GM12878 (cell line): Measurements from ENCODE around the gene BTBD9. TPM values are rescaled to one million over a fixed set of nuclear protein-coding genes. Genes with fewer than 3 reads are reported as not detected.

Experiments
- ATAC-seq: fragments of 200-7000 bp; cut with Tn5 transposase; 3 replicates; pipeline ENCODE4 v1.9.1; 2020; ENCODE audit warnings: mild to moderate bottlenecking, moderate library complexity
- BruUV-seq: library from RNA; stranded (reverse); fragments of 400-500 nt; replicated peaks from 2 replicates; lab custom pipeline; 2021; lab: Mats Ljungman, UMichigan
- CTCF ChIA-PET: fragments of 300-600 bp; sonication (Branson Sonifier 250); formaldehyde crosslinking; extraction: SDS; loops from one replicate; lab custom pipeline; 2021; ENCODE audit warnings: inconsistent platforms; lab: Yijun Ruan, JAX
- POLR2A ChIA-PET: fragments of 350-600 bp; formaldehyde crosslinking; extraction: SDS; loops from one replicate; lab custom pipeline; 2021; ENCODE audit warnings: inconsistent platforms; lab: Charles Lee
- RAD21 ChIA-PET: fragments of 300-600 bp; sonication (Branson Sonifier 250); formaldehyde crosslinking; loops from one replicate; lab custom pipeline; 2023; ENCODE audit warnings: antibody characterized with exemption; ENCODE audit not compliant: unreplicated experiment; lab: Charles Lee
- SMC1A ChIA-PET: fragments of 300-600 bp; sonication (Branson Sonifier 250); formaldehyde crosslinking; loops from one replicate; lab custom pipeline; 2023; ENCODE audit not compliant: unreplicated experiment, uncharacterized antibody; lab: Charles Lee
- DNase-seq: peaks from one replicate; pipeline ENCODE4 v3.0.0-alpha.2; 2011; ENCODE audit warnings: low read depth, low spot score
- FAIRE-seq: peaks from 3 replicates; lab custom pipeline; 2011; peaks lifted over from hg19 to GRCh38; lab: Jason Lieb, UNC
- H2AFZ ChIP-seq: 2 replicates; pipeline ENCODE4 v1.6.0; 2011; ENCODE audit warnings: low read depth, low read length, control low read depth; ENCODE audit not compliant: control insufficient read depth
- H3K27ac ChIP-seq: 2 replicates; pipeline ENCODE4 v1.5.1; 2011; ENCODE audit warnings: control low read depth; ENCODE audit not compliant: control insufficient read depth, insufficient read depth
- H3K27me3 ChIP-seq, 2 experiments: replicated peaks in 1 of 2; 2 replicates each; pipeline versions ENCODE4 v1.6.0 to v1.6.1; 2011; ENCODE audit warnings: low read length in 1 of 2; ENCODE audit not compliant: control insufficient read depth in 2 of 2, insufficient read depth in 2 of 2
- H3K36me3 ChIP-seq, 2 experiments: 2 replicates each; pipeline ENCODE4 v1.5.1; 2011; ENCODE audit warnings: low read length in 1 of 2; ENCODE audit not compliant: control insufficient read depth in 2 of 2, insufficient read depth in 2 of 2
- H3K4me1 ChIP-seq: 2 replicates; pipeline ENCODE4 v1.6.1; 2011; ENCODE audit warnings: mild to moderate bottlenecking, low read length, moderate library complexity, mixed read lengths; ENCODE audit not compliant: control insufficient read depth, insufficient read depth
- H3K4me2 ChIP-seq: 2 replicates; pipeline ENCODE4 v1.6.0; 2011; ENCODE audit warnings: control low read depth; ENCODE audit not compliant: control insufficient read depth, insufficient read depth
- H3K4me3 ChIP-seq: fragments of 200-600 bp; sonication (generic); 2 replicates; pipeline ENCODE4 v1.5.1; 2016
- H3K79me2 ChIP-seq: 2 replicates; pipeline ENCODE4 v1.6.0; 2011; ENCODE audit warnings: low read length; ENCODE audit not compliant: control insufficient read depth, insufficient read depth
- H3K9ac ChIP-seq: 2 replicates; pipeline ENCODE4 v1.8.0; 2011; ENCODE audit warnings: low read length, control low read depth, mixed read lengths; ENCODE audit not compliant: control insufficient read depth, insufficient read depth
- H3K9me3 ChIP-seq: replicated peaks from 3 replicates; pipeline ENCODE4 v1.5.1; 2011; ENCODE audit warnings: mild to moderate bottlenecking, low read length; ENCODE audit not compliant: control insufficient read depth, insufficient read depth
- H4K20me1 ChIP-seq: 2 replicates; pipeline ENCODE4 v1.6.0; 2011; ENCODE audit not compliant: control insufficient read depth, insufficient read depth
- CHD1 ChIP-seq: IDR thresholded peaks from 2 replicates; pipeline ENCODE4 v1.6.1; 2012; ENCODE audit warnings: low read depth, low read length, improper control_type of control experiment
- CHD2 ChIP-seq: IDR thresholded peaks from 2 replicates; pipeline ENCODE4 v1.6.1; 2011; ENCODE audit warnings: low read depth, low read length, improper control_type of control experiment, borderline replicate concordance
- CREB1 ChIP-seq: IDR thresholded peaks from 2 replicates; pipeline ENCODE4 v1.6.1; 2012; ENCODE audit warnings: low read depth, mild to moderate bottlenecking, inconsistent platforms
- EZH2 ChIP-seq: IDR thresholded peaks from 2 replicates; pipeline ENCODE4 v1.6.1; 2012; ENCODE audit warnings: low read depth, mild to moderate bottlenecking, control low read depth, inconsistent platforms, low read length, borderline replicate concordance; ENCODE audit not compliant: control insufficient read depth
- SMAD5 ChIP-seq: IDR thresholded peaks from 2 replicates; pipeline ENCODE4 v1.6.1; 2016; ENCODE audit warnings: antibody characterized with exemption, low read depth
- SREBF1 ChIP-seq: IDR thresholded peaks from 2 replicates; pipeline ENCODE4 v1.6.1; 2012; ENCODE audit warnings: mild to moderate bottlenecking, low read length
- TBL1XR1 ChIP-seq: IDR thresholded peaks from 2 replicates; pipeline ENCODE4 v1.6.1; 2012; ENCODE audit warnings: low read depth, low read length, improper control_type of control experiment
- ZNF207 ChIP-seq: fragments of 450-650 bp; IDR thresholded peaks from 2 replicates; pipeline ENCODE4 v1.6.1; 2014; ENCODE audit warnings: antibody characterized with exemption, mild to moderate bottlenecking, borderline replicate concordance
- WGBS: methylation state at CpG from one replicate; pipeline ENCODE4 v1.1.6; 2016; ENCODE audit warnings: low lambda C conversion rate; ENCODE audit not compliant: insufficient replicate concordance, insufficient coverage; ENCODE audit errors: missing lambda C conversion rate; 5-methylcytosine and 5-hydroxymethylcytosine counted together
- in situ Hi-C: fragments of 300-500 bp; cut with MboI; formaldehyde crosslinking; loops from 9 replicates; pipeline ENCODE4 v1.14.3; 2018; ENCODE audit warnings: mixed read lengths
- intact Hi-C: fragments of 100-400 bp; cut with micrococcal nuclease; formaldehyde crosslinking; loops from one replicate; pipeline ENCODE4 v1.14.2; 2022; ENCODE audit not compliant: unreplicated experiment
- polyA plus RNA-seq, 11 experiments: library from polyadenylated mRNA; depleted of rRNA in 4 of 11; unstranded in 6 of 11; stranded (reverse) in 5 of 11; fragments of >200 nt; fragmentation: Nextera tagmentation in 4 of 11; fragmentation: Illumina TruSeq in 1 of 11; extraction: Ambion mirVana in 4 of 11; extraction: Trizol in 1 of 11; gene quantifications; 1 replicate in 1 of 11; 2 replicates in 10 of 11; pipeline versions ENCODE4 v1.2.1 to v1.2.3, GENCODE V29; 2011 to 2016; ENCODE audit warnings: inconsistent platforms in 2 of 11, missing spikeins in 2 of 11, low read depth in 1 of 11
- total RNA-seq, 4 experiments: library from RNA; depleted of rRNA in 3 of 4; stranded (reverse); fragments of >200 nt in 3 of 4; fragmentation: Illumina TruSeq in 1 of 4; extraction: Trizol in 1 of 4; gene quantifications; 2 replicates each; pipeline versions ENCODE4 v1.2.1 to v1.2.3, GENCODE V29; 2013 to 2021
- TF ChIP-seq, protein P1 (sequence below): IDR thresholded peaks from 2 replicates; pipeline ENCODE4 v1.6.1; 2012; ENCODE audit warnings: mild to moderate bottlenecking, low read depth, low read length
- TF ChIP-seq, protein P2 (sequence below): fragments of 450-650 bp; IDR thresholded peaks from 2 replicates; pipeline ENCODE4 v1.6.1; 2018; ENCODE audit warnings: mild to moderate bottlenecking, low read depth, moderate library complexity; ENCODE audit not compliant: partially characterized antibody

The BTBD9 gene
- total and polyA plus RNA-seq, 10 of the 15 experiments (the other 5 are each of a cell fraction or from before 2014, with no cell fraction given) = 0.22 to 8.6 (median 4.6) TPM

DNA sequence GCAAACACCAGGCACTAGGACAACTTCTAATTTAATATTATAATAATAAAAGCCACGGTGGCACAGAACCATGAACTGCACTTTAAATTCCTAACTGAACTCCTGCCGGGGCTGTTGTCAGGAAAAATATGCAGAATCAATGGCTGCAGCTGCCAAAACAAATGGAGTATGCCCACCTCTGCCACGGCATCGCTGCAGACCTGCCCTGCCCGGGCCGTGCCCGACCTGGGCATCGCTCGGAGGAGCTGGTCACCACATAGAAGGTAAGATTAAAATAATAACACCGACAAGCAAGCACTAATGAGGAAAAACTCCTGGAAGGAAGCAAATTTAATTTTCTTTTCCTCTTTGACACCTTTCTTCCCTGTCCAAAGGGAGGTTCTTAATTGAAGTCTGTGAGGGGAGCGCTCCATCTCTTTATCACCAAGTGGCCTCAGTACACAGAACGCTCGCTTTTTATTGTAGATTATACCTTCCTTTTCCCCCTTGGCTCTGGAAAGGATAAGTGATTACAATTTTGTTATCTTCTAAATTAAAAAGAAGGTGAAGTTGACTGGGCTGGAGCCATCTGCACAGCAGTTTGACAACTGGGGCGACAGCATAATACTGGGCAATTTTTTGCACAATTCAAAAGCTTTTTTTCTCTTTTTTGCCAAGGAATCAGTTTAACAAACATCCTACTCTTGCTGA is 468.9 kb downstream of the BTBD9 start:
- no peak for FAIRE-seq
- intact Hi-C loops = loop anchor here (10.0 kb wide), 1 partner anchor 324 kb away; no protein-coding TSS in a partner anchor
- ChIA-PET POLR2A (no interaction called here), RAD21 (no interaction called here), CTCF (no interaction called here)
- no peak overlapping the region for H2AFZ ChIP-seq
- no peak for DNase-seq
- no peaks in the 10 kb centered on the region for H3K79me2 ChIP-seq
- H3K9me3 ChIP-seq = no peaks in the 10 kb centered on the region
- 89% methylated on average over 14 of the region's 14 CpGs for WGBS
- H4K20me1 ChIP-seq = no peaks in the 10 kb centered on the region
- TF ChIP-seq ZNF207 (no peak), SMAD5 (no peak), CHD2 (no peak), CREB1 (no peak), CHD1 (no peak), TBL1XR1 (no peak), SREBF1 (no peak), EZH2 (no peak)
- TF ChIP-seq, protein P1, sequence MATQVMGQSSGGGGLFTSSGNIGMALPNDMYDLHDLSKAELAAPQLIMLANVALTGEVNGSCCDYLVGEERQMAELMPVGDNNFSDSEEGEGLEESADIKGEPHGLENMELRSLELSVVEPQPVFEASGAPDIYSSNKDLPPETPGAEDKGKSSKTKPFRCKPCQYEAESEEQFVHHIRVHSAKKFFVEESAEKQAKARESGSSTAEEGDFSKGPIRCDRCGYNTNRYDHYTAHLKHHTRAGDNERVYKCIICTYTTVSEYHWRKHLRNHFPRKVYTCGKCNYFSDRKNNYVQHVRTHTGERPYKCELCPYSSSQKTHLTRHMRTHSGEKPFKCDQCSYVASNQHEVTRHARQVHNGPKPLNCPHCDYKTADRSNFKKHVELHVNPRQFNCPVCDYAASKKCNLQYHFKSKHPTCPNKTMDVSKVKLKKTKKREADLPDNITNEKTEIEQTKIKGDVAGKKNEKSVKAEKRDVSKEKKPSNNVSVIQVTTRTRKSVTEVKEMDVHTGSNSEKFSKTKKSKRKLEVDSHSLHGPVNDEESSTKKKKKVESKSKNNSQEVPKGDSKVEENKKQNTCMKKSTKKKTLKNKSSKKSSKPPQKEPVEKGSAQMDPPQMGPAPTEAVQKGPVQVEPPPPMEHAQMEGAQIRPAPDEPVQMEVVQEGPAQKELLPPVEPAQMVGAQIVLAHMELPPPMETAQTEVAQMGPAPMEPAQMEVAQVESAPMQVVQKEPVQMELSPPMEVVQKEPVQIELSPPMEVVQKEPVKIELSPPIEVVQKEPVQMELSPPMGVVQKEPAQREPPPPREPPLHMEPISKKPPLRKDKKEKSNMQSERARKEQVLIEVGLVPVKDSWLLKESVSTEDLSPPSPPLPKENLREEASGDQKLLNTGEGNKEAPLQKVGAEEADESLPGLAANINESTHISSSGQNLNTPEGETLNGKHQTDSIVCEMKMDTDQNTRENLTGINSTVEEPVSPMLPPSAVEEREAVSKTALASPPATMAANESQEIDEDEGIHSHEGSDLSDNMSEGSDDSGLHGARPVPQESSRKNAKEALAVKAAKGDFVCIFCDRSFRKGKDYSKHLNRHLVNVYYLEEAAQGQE = no peak
- TF ChIP-seq, protein P2, sequence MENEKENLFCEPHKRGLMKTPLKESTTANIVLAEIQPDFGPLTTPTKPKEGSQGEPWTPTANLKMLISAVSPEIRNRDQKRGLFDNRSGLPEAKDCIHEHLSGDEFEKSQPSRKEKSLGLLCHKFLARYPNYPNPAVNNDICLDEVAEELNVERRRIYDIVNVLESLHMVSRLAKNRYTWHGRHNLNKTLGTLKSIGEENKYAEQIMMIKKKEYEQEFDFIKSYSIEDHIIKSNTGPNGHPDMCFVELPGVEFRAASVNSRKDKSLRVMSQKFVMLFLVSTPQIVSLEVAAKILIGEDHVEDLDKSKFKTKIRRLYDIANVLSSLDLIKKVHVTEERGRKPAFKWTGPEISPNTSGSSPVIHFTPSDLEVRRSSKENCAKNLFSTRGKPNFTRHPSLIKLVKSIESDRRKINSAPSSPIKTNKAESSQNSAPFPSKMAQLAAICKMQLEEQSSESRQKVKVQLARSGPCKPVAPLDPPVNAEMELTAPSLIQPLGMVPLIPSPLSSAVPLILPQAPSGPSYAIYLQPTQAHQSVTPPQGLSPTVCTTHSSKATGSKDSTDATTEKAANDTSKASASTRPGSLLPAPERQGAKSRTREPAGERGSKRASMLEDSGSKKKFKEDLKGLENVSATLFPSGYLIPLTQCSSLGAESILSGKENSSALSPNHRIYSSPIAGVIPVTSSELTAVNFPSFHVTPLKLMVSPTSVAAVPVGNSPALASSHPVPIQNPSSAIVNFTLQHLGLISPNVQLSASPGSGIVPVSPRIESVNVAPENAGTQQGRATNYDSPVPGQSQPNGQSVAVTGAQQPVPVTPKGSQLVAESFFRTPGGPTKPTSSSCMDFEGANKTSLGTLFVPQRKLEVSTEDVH = no peak
- TF ChIP-seq, all 136 proteins: peak for 0
- H3K36me3 ChIP-seq = no peaks in the 10 kb centered on the region; a peak in 2 of 4 replicates
- no peaks in the 10 kb centered on the region for H3K4me1 ChIP-seq
- H3K9ac ChIP-seq = no peak overlapping the region
- in situ Hi-C loops = no loop called here
- H3K4me3 ChIP-seq = no peak overlapping the region
- H3K4me2 ChIP-seq = no peak overlapping the region
- TSS peak; percentile 47 for BruUV-seq
- H3K27ac ChIP-seq = no peak overlapping the region
- no peaks in the 10 kb centered on the region for H3K27me3 ChIP-seq
- ATAC-seq = no peak
- SMC1A ChIA-PET = no interaction called here
